Stimulated activated memory B cell treated with anti-CD40 and anti-IgM and Interleukin-4, amounts not matched to agents 10 μg/mL and 1 μg/mL and 100 μg/mL, for 72 hours (primary cell): Measurements from ENCODE around the gene CHDH.

ENCODE experiments used
- ATAC-seq: fragments of 150-1000 bp; cut with Tn5 transposase; 2 replicates; pipeline ENCODE4 v1.10.0; 2021
- H3K27ac Mint-ChIP-seq: one replicate; pipeline ENCODE4 v1.8.0; 2022; ENCODE audit warnings: mild to moderate bottlenecking, mixed read lengths
- H3K27me3 Mint-ChIP-seq: one replicate; pipeline ENCODE4 v1.8.0; 2022; ENCODE audit warnings: mixed read lengths
- H3K36me3 Mint-ChIP-seq: one replicate; pipeline ENCODE4 v1.8.0; 2022; ENCODE audit warnings: mixed read lengths
- H3K4me1 Mint-ChIP-seq: one replicate; pipeline ENCODE4 v1.8.0; 2022; ENCODE audit warnings: mixed read lengths
- H3K4me3 Mint-ChIP-seq: one replicate; pipeline ENCODE4 v1.8.0; 2022; ENCODE audit warnings: mild to moderate bottlenecking, moderate library complexity, mixed read lengths
- H3K9me3 Mint-ChIP-seq: one replicate; pipeline ENCODE4 v1.8.0; 2022; ENCODE audit warnings: mixed read lengths

CHDH gene

DNA sequence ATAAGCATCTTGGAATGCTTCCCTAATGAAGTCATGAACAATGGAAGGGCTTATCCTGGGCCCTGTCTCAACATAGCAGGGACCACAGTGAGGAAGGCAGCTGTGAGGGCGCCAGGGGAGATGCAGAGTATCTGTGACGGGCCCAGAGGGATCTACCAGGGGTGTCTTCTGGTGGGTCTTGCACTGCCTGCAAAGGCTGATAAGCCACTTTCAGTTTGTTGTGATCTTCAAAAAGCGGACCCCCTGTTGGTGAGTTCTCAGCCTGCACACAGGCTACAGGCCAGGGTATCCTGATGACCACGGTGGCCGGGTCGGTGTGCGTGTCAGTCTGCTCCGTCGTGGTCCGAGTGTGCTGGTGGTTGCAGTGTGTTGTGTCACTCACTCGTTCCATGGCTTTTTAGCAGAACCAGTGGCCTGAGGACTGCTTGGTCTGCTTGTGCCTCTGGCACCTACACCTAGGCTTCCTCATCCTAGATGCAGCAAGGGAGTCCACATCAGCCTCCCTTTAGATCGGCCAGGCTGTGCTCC lies 46.8 kb downstream of the CHDH start:
- Mint-ChIP-seq H3K4me3 (no peak overlapping the region), H3K36me3 (peaks cover 6% of the 10 kb centered on the region), H3K9me3 (no peaks in the 10 kb centered on the region), H3K27me3 (no peaks in the 10 kb centered on the region), H3K27ac (no peak overlapping the region), H3K4me1 (peaks cover 9% of the 10 kb centered on the region)
- no peak for ATAC-seq

DNA sequence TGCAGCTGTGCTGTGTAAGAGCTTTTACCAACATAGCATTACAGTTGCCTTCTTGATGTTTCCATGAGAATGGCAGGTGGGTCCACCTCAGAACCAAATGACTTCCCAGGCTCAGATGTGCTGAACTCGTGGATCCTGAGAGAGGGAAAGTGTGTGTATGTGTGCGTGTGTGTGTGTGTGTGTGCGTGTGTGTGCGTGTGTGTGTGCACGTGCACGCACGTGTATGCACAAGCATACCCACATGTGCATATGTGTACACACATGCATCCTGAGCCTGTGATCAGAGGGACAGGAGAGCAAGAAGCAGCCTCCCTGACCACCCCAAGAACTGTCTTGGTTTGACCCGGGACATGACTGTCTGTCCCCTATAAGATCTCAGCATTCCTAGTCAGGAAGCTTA lies 48.1 kb downstream of the CHDH start:
- Mint-ChIP-seq H3K4me3 (no peak overlapping the region), H3K27ac (no peak overlapping the region), H3K27me3 (no peaks in the 10 kb centered on the region), H3K4me1 (peaks cover 9% of the 10 kb centered on the region), H3K9me3 (no peaks in the 10 kb centered on the region), H3K36me3 (peaks cover 6% of the 10 kb centered on the region)
- ATAC-seq, result no peak

DNA sequence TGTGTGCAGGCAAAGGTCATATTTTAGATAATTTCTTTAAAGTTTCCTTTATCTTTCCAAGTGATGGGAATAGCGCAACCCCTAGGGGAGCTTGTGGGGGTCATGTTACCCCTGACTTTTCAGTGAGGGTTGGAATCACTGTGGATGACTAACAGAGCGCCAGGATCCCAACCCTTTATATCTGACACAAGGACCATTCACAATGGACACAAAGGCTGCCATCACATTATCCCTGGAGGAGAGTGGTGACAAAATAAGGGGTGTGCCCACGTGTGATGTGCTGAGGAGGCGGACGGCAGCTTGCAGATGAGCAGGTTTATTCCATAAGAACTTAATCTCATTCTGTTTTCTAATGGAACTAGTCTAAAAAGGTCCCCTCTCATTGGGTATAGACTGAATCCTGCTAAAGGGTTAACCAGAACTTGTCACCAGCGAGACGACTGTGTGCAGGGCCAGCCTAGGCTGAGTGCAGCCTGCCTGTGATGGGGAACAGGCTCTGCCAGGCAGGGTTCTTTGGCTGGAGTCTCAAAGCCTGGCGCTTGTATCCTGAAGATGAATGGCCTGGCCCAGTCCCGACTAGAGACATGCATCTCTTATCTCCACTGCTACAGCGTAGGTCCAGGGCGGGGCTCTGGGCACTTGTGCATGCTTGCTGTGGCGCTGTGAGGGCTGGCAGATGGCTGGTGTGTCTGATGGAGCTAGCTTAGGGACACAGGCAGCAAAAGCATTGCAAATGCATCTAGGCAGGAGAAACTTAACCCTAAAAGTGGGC lies 50.2 kb downstream of the CHDH start:
- no peaks in the 10 kb centered on the region for H3K9me3 Mint-ChIP-seq
- no peak overlapping the region for H3K27ac Mint-ChIP-seq
- H3K4me1 Mint-ChIP-seq, result peaks cover 9% of the 10 kb centered on the region
- ATAC-seq, result no peak
- peaks cover 6% of the 10 kb centered on the region for H3K36me3 Mint-ChIP-seq
- H3K27me3 Mint-ChIP-seq, result no peaks in the 10 kb centered on the region
- no peak overlapping the region for H3K4me3 Mint-ChIP-seq

DNA sequence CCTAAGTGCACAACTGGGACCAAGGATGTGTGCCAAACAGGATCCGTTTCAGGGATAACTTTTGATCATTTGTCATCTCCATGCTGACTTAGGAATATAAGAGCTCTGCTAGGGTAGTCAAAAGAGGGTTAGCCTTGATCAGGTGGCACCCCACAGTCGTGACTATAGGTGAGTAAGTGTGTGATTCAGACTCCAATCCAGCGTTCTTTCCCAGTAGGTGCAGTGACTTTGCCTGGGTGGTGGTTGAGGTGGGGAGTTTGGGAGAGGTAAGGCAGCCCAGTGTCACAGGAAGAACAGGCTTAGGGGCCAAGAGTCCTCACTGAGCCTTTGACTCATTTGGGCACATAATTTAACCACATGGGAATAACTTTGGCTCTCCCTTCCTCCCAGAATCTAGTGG lies 51.0 kb downstream of the CHDH start:
- peaks cover 6% of the 10 kb centered on the region for H3K36me3 Mint-ChIP-seq
- no peak for ATAC-seq

DNA sequence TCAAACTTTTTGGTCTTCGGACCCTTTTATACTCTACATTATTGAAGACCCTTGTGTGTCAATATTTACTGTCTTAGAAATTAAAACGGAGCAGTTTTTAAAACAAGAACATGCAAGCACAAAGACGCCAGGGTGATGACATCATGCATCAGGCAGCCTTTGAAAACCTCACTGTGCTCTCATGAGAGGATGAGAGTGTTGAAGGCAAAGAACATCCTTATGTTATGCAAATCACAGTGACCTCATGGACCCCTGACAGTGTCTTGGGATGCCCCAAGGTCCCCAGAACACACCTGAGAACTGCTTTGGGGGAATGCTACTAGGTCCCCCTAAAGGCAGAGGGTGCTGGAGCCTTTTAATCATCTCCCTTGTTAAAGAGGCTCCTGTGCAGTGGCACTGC lies 51.6 kb downstream of the CHDH start:
- Mint-ChIP-seq H3K27me3 (peaks cover 3% of the 10 kb centered on the region), H3K27ac (no peak overlapping the region), H3K4me3 (no peak overlapping the region), H3K4me1 (peaks cover 9% of the 10 kb centered on the region), H3K36me3 (peaks cover 6% of the 10 kb centered on the region), H3K9me3 (no peaks in the 10 kb centered on the region)
- no peak for ATAC-seq

More for the DNA sequence above, 51.0 kb downstream of the CHDH start:
- no peaks in the 10 kb centered on the region for H3K9me3 Mint-ChIP-seq
- no peaks in the 10 kb centered on the region for H3K27me3 Mint-ChIP-seq
- H3K27ac Mint-ChIP-seq, result no peak overlapping the region
- no peak overlapping the region for H3K4me3 Mint-ChIP-seq
- H3K4me1 Mint-ChIP-seq, result peaks cover 9% of the 10 kb centered on the region

DNA sequence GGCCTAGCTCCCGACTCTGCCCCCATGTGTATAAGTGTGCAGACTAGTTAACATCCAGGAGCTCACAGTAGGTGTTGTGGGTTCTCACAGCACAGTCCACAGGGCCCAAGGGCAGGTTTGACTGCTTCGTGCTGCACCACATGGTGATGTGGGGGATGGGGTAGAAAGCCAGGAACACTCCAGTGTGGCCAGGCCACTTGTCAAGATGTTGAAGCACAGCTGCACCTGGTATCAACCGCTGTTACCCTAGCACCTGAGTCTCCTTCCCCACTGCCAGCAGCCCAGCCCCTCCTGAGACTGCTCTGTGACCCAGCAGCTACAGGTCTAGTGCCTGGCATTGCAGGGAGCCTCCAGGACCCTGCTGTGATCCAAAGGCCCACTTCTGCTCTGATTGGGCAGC lies 53.4 kb downstream of the CHDH start:
- Mint-ChIP-seq H3K9me3 (no peaks in the 10 kb centered on the region), H3K4me3 (no peak overlapping the region), H3K36me3 (no peaks in the 10 kb centered on the region), H3K4me1 (peaks cover 9% of the 10 kb centered on the region), H3K27ac (no peak overlapping the region), H3K27me3 (peaks cover 9% of the 10 kb centered on the region)
- ATAC-seq, result no peak

DNA sequence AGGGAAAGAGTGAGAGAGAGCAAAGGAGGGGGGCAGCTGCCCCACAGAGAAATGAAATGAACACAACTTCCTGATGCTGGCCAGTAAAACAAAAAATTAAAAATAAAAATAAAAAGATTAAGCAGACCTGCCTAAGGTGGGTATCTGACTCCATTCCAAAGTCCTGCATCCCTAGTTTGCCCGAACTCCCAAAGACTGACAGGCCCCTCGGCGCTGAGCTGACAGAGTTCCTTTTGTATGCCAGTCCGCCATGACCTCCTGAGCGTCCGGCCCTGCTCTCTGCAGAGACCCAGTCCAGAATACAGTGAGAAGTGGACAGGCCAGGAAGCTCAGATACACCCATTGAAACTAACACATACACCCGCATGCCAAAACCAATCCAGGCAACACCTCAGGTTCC lies 54.9 kb downstream of the CHDH start:
- Mint-ChIP-seq H3K27ac (no peak overlapping the region), H3K9me3 (no peaks in the 10 kb centered on the region), H3K36me3 (no peaks in the 10 kb centered on the region), H3K4me1 (peaks cover 9% of the 10 kb centered on the region), H3K4me3 (no peak overlapping the region), H3K27me3 (peaks cover 9% of the 10 kb centered on the region)
- no peak for ATAC-seq

DNA sequence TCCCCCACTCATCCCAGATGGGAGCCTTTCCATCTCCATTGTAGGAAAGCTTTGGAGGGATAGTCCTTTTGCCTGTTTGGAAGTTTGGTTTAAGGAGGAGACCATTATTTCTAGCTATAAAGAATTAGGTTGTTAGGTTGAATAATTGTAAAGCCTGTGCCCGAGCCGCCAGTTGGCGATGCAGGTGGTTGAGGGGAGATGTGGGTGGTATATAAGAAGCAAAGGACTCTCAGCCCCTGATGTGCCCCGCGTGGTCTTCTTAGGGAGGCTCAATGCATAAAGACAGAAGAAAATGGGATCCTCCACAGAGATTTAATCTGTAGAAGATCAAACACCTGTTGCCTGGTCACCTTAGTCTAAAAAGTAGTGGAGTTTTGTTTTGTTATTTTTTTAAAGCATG lies 55.7 kb downstream of the CHDH start:
- Mint-ChIP-seq H3K36me3 (no peaks in the 10 kb centered on the region), H3K9me3 (no peaks in the 10 kb centered on the region), H3K4me1 (peaks cover 6% of the 10 kb centered on the region), H3K27me3 (peaks cover 9% of the 10 kb centered on the region), H3K4me3 (no peak overlapping the region), H3K27ac (no peak overlapping the region)
- no peak for ATAC-seq

DNA sequence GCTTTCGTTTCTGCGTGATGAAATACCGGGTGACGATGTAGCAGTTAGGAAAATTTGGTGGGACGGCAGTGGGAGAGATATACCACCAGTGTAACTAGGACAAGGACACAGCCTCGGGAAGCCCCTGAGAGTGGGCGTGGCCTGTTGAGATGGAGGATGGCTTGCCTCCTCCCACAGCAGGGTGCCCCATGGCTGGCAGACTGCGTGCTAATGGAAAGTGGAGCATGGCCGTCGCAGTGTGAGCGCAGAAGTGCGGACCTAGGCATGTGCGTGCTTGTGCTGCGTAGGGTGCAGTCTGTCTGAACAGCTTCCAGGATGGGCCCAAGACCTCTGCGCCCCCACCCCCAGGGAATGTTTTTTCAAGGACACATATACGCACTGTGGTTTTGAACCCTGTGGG lies 56.8 kb downstream of the CHDH start:
- peaks cover under 1% of the 10 kb centered on the region for H3K36me3 Mint-ChIP-seq
- no peaks in the 10 kb centered on the region for H3K4me1 Mint-ChIP-seq
- no peak overlapping the region for H3K27ac Mint-ChIP-seq
- no peak overlapping the region for H3K4me3 Mint-ChIP-seq
- ATAC-seq, result no peak
- peaks cover 9% of the 10 kb centered on the region for H3K27me3 Mint-ChIP-seq
- H3K9me3 Mint-ChIP-seq, result no peaks in the 10 kb centered on the region

DNA sequence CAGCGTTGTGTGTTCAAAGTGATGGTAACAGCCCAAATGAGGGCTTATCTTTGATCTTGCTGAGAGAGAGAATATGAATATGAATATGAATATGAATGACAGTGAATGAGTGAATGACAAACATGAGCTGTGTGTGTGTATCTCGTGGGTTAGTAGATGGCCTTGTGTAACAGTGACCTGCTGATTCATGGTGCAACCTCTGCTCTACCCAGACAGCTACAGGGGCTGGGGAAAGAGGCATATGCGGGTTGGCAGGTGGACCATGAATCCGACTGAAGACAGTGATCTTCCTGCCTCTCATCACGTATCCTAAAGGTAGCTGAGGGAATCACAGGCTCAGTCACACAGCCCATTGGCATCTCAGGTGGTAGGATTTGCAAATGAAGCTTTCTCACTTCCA lies 58.2 kb downstream of the CHDH start:
- ATAC-seq, result no peak
- peaks cover 9% of the 10 kb centered on the region for H3K27me3 Mint-ChIP-seq
- no peaks in the 10 kb centered on the region for H3K9me3 Mint-ChIP-seq
- H3K36me3 Mint-ChIP-seq, result peaks cover 9% of the 10 kb centered on the region
- H3K4me3 Mint-ChIP-seq, result no peak overlapping the region
- no peak overlapping the region for H3K27ac Mint-ChIP-seq
- H3K4me1 Mint-ChIP-seq, result no peaks in the 10 kb centered on the region

DNA sequence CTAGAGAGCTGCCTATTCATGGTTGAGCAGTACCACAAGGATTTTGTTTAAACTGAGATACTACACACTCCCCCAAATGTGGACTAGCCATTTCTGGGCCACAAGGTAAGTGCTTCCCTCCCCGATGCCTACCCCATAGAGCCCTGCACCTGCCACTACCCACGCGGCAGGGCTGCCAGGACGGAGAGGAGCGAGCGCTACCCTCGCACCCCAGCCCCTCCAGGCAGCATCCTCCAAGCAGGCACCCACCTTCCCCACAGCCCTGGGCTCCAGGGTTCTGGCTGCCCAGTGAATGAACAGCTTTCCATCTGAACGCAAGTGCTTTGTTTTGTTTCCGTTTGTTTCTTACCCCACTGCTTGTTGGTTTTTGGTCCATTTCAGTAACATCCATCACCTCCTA lies 59.2 kb downstream of the CHDH start:
- H3K4me1 Mint-ChIP-seq, result no peaks in the 10 kb centered on the region
- H3K27ac Mint-ChIP-seq, result no peak overlapping the region
- peaks cover 11% of the 10 kb centered on the region for H3K36me3 Mint-ChIP-seq

DNA sequence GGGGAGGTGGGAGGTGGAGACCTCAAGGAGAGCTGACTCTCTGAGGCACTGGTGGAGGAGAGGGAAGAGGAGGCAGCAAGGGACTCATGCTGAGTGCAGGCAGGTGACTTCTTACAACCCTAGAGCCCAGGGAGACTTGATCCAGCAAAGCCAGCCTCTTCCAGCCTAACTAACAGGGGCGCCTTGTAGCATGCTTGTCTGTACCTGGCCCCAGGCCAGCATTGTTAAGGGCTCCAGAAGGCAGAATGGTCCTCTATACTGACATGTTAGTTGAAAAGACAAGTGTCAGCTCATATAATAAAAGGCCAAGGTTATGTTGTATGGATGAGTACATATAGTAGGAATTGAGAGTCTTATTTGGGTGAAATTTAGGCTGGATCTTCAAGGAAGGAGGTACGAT lies 65.4 kb downstream of the CHDH start:
- Mint-ChIP-seq H3K27ac (no peak overlapping the region), H3K27me3 (no peaks in the 10 kb centered on the region), H3K9me3 (no peaks in the 10 kb centered on the region), H3K36me3 (peaks cover 36% of the 10 kb centered on the region), H3K4me3 (no peak overlapping the region), H3K4me1 (peaks cover 9% of the 10 kb centered on the region)
- no peak for ATAC-seq

More for the DNA sequence above, 59.2 kb downstream of the CHDH start:
- Mint-ChIP-seq H3K9me3 (no peaks in the 10 kb centered on the region), H3K4me3 (no peak overlapping the region), H3K27me3 (peaks cover 9% of the 10 kb centered on the region)
- ATAC-seq, result no peak

DNA sequence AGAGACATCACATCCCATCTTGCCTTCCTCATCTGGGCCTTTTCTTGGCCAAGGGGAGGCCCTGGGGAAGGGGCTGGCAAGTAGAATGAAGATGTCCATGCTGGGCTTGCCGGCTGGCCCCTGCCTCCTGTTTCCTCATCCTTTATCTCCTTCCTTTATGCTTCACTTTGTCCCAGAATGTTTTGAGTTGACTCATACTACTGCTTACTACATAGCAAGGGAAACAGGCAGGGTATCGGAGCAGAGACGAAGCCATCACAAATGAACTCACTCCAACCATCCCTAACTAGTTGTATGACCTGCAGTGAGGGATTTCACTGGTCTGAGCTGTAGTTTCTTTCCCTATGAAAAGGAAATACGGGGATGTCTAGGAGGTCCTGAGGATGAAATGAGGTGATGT lies 66.0 kb downstream of the CHDH start:
- Mint-ChIP-seq H3K27ac (no peak overlapping the region), H3K9me3 (no peaks in the 10 kb centered on the region), H3K27me3 (no peaks in the 10 kb centered on the region), H3K4me1 (peaks cover 9% of the 10 kb centered on the region), H3K4me3 (no peak overlapping the region), H3K36me3 (peaks cover 36% of the 10 kb centered on the region)
- ATAC-seq, result no peak

DNA sequence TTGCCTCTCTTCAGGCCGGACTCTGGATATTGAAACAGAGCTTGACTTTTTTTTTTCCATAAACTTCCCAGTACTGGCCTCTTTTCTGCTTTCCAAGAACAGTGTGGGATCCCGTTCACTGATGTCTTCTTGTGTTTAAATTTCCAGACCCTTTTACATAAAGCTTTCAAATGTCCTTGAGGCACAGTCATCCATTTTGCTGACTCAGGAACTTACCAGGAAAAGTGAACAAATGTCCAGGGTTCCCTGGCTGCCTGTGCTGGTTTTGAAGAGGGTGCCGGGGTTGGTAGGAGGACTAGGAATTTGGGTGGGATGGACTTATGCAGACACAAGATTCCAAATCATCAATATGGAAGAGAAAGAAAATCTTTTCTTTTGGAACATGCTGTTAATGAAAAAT lies 68.1 kb downstream of the CHDH start:
- Mint-ChIP-seq H3K4me3 (no peak overlapping the region), H3K4me1 (peaks cover 27% of the 10 kb centered on the region), H3K27ac (no peak overlapping the region), H3K27me3 (no peaks in the 10 kb centered on the region), H3K36me3 (peaks cover 28% of the 10 kb centered on the region), H3K9me3 (no peaks in the 10 kb centered on the region)
- no peak for ATAC-seq

DNA sequence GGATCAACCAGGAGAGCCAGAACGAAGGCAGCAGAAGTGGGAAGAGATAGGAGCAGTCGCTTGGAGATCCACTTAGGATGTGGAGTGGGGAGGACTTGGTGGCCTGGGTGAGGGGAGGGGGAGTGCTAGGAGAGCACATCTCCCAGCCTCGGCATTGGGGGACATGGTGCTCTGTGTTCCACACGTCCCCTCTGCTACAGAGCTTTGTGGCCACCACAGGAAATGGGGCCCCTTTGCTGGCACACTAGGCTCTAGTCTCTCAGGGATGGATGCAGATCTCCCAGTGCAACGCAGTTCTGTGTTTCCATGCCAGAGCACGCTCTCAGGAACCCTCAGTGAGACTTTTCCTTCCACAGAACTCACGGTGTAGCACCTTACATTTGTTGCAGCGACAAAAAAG lies 68.8 kb downstream of the CHDH start:
- H3K4me1 Mint-ChIP-seq, result peaks cover 34% of the 10 kb centered on the region
- peaks cover 29% of the 10 kb centered on the region for H3K36me3 Mint-ChIP-seq
- H3K27ac Mint-ChIP-seq, result peak overlapping the region; percentile 57

DNA sequence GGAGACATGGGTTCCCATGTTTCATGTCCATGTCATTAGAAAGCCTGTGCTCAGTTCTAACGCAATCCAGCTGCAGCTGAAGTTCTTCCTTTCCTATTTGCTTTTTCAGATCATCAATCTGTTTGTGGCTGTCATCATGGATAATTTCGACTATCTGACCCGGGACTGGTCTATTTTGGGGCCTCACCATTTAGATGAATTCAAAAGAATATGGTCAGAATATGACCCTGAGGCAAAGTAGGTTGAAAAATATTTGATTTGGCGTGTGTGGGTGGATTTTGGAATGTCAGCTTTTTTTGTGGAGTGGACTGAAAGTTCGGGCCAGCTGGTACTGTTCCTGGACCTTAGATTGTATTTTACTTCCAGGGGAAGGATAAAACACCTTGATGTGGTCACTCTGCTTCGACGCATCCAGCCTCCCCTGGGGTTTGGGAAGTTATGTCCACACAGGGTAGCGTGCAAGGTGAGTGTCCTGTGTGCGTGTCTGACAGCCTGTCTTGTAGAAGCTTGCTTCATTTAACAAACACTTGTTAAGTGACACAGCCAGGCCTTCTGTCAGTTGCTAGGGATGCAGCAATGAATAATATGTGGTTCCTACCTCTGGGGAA lies 69.6 kb downstream of the CHDH start:
- no peak overlapping the region for H3K4me3 Mint-ChIP-seq
- H3K27me3 Mint-ChIP-seq, result no peaks in the 10 kb centered on the region
- H3K27ac Mint-ChIP-seq, result peak overlapping the region; percentile 57
- ATAC-seq, result no peak
- no peaks in the 10 kb centered on the region for H3K9me3 Mint-ChIP-seq
- H3K36me3 Mint-ChIP-seq, result peaks cover 36% of the 10 kb centered on the region
- peaks cover 42% of the 10 kb centered on the region for H3K4me1 Mint-ChIP-seq

More for the DNA sequence above, 68.8 kb downstream of the CHDH start:
- H3K9me3 Mint-ChIP-seq, result no peaks in the 10 kb centered on the region
- H3K4me3 Mint-ChIP-seq, result no peak overlapping the region
- no peak for ATAC-seq
- no peaks in the 10 kb centered on the region for H3K27me3 Mint-ChIP-seq
